Activated CD8-positive, alpha-beta memory T cell treated with anti-CD3 and anti-CD28 coated beads for 1 hour (primary cell): ENCODE data around the gene SLIRP.
"Not testable (repeated sequence)": the region's sequence is repeated elsewhere in the genome, so short reads cannot be mapped to it uniquely, and the experiment has no call there.

Experiments
- DNase-seq, 2 donors: peaks; one replicate each; pipeline ENCODE4 v3.0.0-alpha.2; 2020; ENCODE audit warnings: low read depth in 1 of 2; ENCODE audit errors: extremely low read depth in 1 of 2

SLIRP gene

GRCh38 chr14:77707724-77708408 is at the start of gene SLIRP, which contains the start of gene ALKBH1:
Gene SLIRP, plus strand, starts transcription at chr14:77708103. Its CDS starts 9 bp downstream, at chr14:77708112.
Gene ALKBH1, minus strand, starts transcription at chr14:77708023. Its CDS starts 19 bp downstream, at chr14:77708004.
- peak; percentile 57 to 77 for DNase-seq

GRCh38 chr14:77659831-77660230 is 48.1 kb upstream of the SLIRP start:
- no peak for DNase-seq

- no peak for DNase-seq
Measured at GRCh38 chr14:77660754-77661153, 47.1 kb upstream of the SLIRP start.

- not testable (repeated sequence) for DNase-seq
Measured at GRCh38 chr14:77661562-77661961, 46.3 kb upstream of the SLIRP start.

- DNase-seq: no peak
Measured at GRCh38 chr14:77663293-77663692, 44.6 kb upstream of the SLIRP start.

- no peak for DNase-seq
Measured at GRCh38 chr14:77667331-77667730, 40.6 kb upstream of the SLIRP start.

GRCh38 chr14:77673193-77673592 is 34.7 kb upstream of the SLIRP start:
- DNase-seq: no peak

- no peak for DNase-seq
Measured at GRCh38 chr14:77674931-77675330, 33.0 kb upstream of the SLIRP start.

GRCh38 chr14:77681196-77682157 is 26.4 kb upstream of the SLIRP start:
- DNase-seq: no peak

GRCh38 chr14:77682158-77682553 is 25.7 kb upstream of the SLIRP start:
- DNase-seq: no peak

GRCh38 chr14:77691259-77691658 is 16.6 kb upstream of the SLIRP start:
- DNase-seq: no peak

GRCh38 chr14:77707355-77707723 is 564 bp upstream of the SLIRP start:
- no peak for DNase-seq

- no peak for DNase-seq
Measured at GRCh38 chr14:77708749-77709148, 846 bp downstream of the SLIRP start.

- no peak for DNase-seq
Measured at GRCh38 chr14:77709412-77709811, 1.5 kb downstream of the SLIRP start.

- DNase-seq: no peak
Measured at GRCh38 chr14:77710364-77710763, 2.5 kb downstream of the SLIRP start.

- no peak for DNase-seq
Measured at GRCh38 chr14:77714926-77715325, 7.0 kb downstream of the SLIRP start.

GRCh38 chr14:77717608-77718305 is 9.9 kb downstream of the SLIRP start:
- DNase-seq: no peak

- DNase-seq: no peak
Measured at GRCh38 chr14:77721437-77721836, 13.5 kb downstream of the SLIRP start.

GRCh38 chr14:77722301-77722700 is 14.4 kb downstream of the SLIRP start:
- no peak for DNase-seq

- no peak for DNase-seq
Measured at GRCh38 chr14:77730976-77731497, 23.1 kb downstream of the SLIRP start.
